GM12801 (cell line): ENCODE data around the gene NRCAM.

ENCODE experiments used
- CTCF ChIP-seq: IDR thresholded peaks from one replicate; pipeline ENCODE4 v1.5.1; 2011; ENCODE audit warnings: control low read depth; ENCODE audit not compliant: insufficient read length; ENCODE audit errors: extremely low read depth

The NRCAM gene

DNA sequence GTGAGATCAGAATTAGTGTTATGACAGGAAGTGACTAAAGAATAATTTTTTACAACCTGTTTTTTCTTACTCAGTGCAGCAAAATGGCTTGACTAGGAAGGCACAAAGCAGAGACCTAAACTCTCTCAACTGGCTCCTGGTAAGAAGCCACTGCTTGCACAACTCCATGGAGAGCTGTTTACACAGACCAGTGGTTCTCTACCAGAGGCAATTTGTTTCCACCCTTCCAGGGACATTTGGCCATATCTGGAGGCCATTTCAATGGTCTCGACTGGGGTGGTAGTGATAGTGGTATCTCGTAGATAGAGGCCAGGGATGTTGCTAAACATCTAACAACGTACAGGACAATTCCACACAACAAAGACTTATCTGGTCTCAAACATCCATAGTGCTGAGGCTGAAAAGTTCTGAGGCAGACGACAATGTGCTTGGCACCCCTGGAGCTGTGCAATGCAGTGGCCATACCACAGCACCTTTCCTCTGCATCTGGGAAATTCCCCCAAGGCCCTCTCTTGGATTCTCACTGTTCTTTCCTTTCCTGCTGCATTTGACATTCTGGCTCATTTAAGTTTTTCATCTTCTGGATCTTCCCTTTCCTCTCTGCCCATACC lies 220.7 kb downstream of the NRCAM start:
- TF ChIP-seq CTCF: no peak

DNA sequence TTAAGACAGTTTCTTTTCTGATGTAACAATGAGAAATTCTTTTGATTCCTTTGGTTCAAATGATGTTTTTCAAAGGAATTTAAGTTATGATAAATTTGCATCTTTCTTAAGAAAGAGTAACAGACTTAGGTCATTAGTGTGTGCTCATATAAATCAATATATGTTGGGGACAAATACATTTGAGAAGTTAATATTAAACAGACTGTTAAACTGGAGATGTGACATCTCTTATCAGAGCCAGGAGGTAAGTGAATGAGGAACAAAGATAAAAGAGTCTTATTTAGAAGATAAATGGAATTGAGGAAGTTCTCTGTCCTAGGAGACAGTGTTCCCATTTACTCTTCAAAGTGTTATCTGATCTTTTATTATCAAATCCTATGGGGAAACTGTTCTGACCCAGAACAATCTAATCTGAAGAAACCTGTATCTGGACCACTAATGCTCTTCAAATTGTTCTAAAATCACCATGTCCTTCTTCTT lies 221.2 kb downstream of the NRCAM start:
- TF ChIP-seq CTCF: no peak

- TF ChIP-seq CTCF: no peak
Observed at GRCh38 chr7:108234281-108234680, 222.0 kb downstream of the NRCAM start.

DNA sequence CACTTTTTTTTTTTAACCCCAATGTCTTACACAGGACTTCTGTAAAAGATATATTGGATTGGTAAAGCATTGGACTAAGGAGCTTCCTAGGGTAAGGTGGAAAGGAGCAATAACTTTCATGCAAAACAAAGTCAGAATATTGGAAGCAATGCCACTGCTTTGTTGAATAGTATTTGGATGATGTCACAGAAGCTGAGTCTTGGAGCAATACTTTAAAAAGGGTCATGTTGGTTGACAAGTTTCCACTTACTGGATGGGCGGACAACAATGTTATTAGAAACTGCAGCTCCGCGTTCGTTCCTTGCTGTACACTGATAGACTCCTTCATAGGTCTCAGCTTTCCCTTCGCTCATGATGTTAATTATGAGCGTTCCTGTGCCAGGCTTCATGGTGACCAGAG lies 224.2 kb downstream of the NRCAM start:
- no peak for TF ChIP-seq CTCF

DNA sequence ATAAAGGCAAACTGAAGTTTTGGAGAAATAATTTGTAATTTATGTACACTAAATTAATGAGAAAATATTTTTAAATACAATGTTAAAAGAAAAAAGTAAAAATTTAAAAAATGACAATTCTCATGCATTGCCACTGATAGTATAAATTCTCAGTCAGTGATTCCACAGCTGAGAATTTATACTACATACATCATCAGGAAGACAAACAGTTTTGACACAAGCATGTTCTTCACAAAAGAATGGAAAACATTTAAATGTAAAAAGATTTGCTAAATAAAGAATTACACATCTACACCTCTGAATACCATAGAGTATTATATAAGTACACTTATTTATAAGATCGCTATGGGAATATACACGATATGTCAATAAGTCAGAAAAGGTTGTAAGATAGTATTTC lies 225.0 kb downstream of the NRCAM start:
- TF ChIP-seq CTCF: no peak

- no peak for TF ChIP-seq CTCF
Observed at GRCh38 chr7:108227366-108227765, 228.9 kb downstream of the NRCAM start.

GRCh38 chr7:108226816-108227299 lies 229.4 kb downstream of the NRCAM start:
- no peak for TF ChIP-seq CTCF
